ENCODE data around the gene PRCC. TPM values are rescaled to one million over a fixed set of nuclear protein-coding genes. Genes with fewer than 3 reads are reported as not detected.
A peak's percentile ranks its signal among the peaks of the same experiment; 100 is the strongest.

Gene PRCC
- total RNA-seq: 9.2 and 11.5 TPM in 2 replicates

- TF ChIP-seq CTCF (IDR thresholded peaks at IDR 0.05; ENCODE audit: insufficient read depth, low read length, severe bottlenecking): peak; percentile 4
- peaks cover 4% of the 10 kb centered on the region for H3K36me3 ChIP-seq (ENCODE audit: control insufficient read depth, insufficient read depth, low read length)
- peak; percentile 91 for FAIRE-seq
These were observed at the start of gene PRCC for GRCh38 chr1:156767101-156767878. TSS of gene PRCC (plus strand) at chr1:156767535. CDS start at chr1:156767772, 237 bp downstream.

GRCh38 chr1:156721131-156721530, 46.2 kb upstream of the PRCC start:
- Histone ChIP-seq H3K4me3 (ENCODE audit: low read depth, low read length) (no peak overlapping the region), H3K36me3 (ENCODE audit: control insufficient read depth, insufficient read depth, low read length) (peaks cover 18% of the 10 kb centered on the region), H3K27me3 (ENCODE audit: control insufficient read depth, insufficient read depth, low read length) (no peaks in the 10 kb centered on the region)
- no peak for DNase-seq (ENCODE audit: low read depth)
- TF ChIP-seq CTCF (IDR thresholded peaks at IDR 0.05; ENCODE audit: insufficient read depth, low read length, severe bottlenecking): no peak
- FAIRE-seq: no peak

More at GRCh38 chr1:156767101-156767878, at the start of gene PRCC:
- H3K4me3 ChIP-seq (ENCODE audit: low read depth, low read length): peak within 1 kb of the TSS; percentile 95
- no peaks in the 10 kb centered on the region for H3K27me3 ChIP-seq (ENCODE audit: control insufficient read depth, insufficient read depth, low read length)
- DNase-seq (ENCODE audit: low read depth): peak; percentile 100

- DNase-seq (ENCODE audit: low read depth) (no peak), FAIRE-seq (no peak)
- Histone ChIP-seq H3K27me3 (ENCODE audit: control insufficient read depth, insufficient read depth, low read length) (no peaks in the 10 kb centered on the region), H3K4me3 (ENCODE audit: low read depth, low read length) (no peak overlapping the region), H3K36me3 (ENCODE audit: control insufficient read depth, insufficient read depth, low read length) (peaks cover 18% of the 10 kb centered on the region)
- TF ChIP-seq CTCF (IDR thresholded peaks at IDR 0.05; ENCODE audit: insufficient read depth, low read length, severe bottlenecking): no peak
These were observed 45.8 kb upstream of the PRCC start for GRCh38 chr1:156721535-156721934.

GRCh38 chr1:156725683-156726280, 41.6 kb upstream of the PRCC start:
- Histone ChIP-seq H3K27me3 (ENCODE audit: control insufficient read depth, insufficient read depth, low read length) (no peaks in the 10 kb centered on the region), H3K4me3 (ENCODE audit: low read depth, low read length) (peak overlapping the region; percentile 23), H3K36me3 (ENCODE audit: control insufficient read depth, insufficient read depth, low read length) (peaks cover 19% of the 10 kb centered on the region)
- DNase-seq (ENCODE audit: low read depth) (peak; percentile 72), FAIRE-seq (no peak)
- peak; percentile 99 for TF ChIP-seq CTCF (IDR thresholded peaks at IDR 0.05; ENCODE audit: insufficient read depth, low read length, severe bottlenecking)

- FAIRE-seq (no peak), DNase-seq (ENCODE audit: low read depth) (peak; percentile 60)
- Histone ChIP-seq H3K4me3 (ENCODE audit: low read depth, low read length) (peak overlapping the region; percentile 23), H3K27me3 (ENCODE audit: control insufficient read depth, insufficient read depth, low read length) (no peaks in the 10 kb centered on the region), H3K36me3 (ENCODE audit: control insufficient read depth, insufficient read depth, low read length) (peaks cover 14% of the 10 kb centered on the region)
- TF ChIP-seq CTCF (IDR thresholded peaks at IDR 0.05; ENCODE audit: insufficient read depth, low read length, severe bottlenecking): peak; percentile 71
These were observed 40.6 kb upstream of the PRCC start for GRCh38 chr1:156726549-156727226.

All from bronchial epithelial cell (primary cell).